ENCODE results near the gene MEMO1. TPM values are rescaled to one million over a fixed set of nuclear protein-coding genes. Genes with fewer than 3 reads are reported as not detected.
"Not testable (repeated sequence)": the region's sequence is repeated elsewhere in the genome, so short reads cannot be mapped to it uniquely, and the experiment has no call there.

MEMO1 gene
- total and polyA plus RNA-seq, 4 experiments from 2014 or later = 31.0 to 45.1 (median 42.3) TPM

GRCh38 chr2:32039447-32040219 lies 28.8 kb upstream of the MEMO1 start, which contains the start of gene DPY30:
TSS of gene DPY30 (minus strand) at chr2:32039805. CDS start at chr2:32039456, 349 bp downstream.
- Mint-ChIP-seq H3K9me3 (no peaks in the 10 kb centered on the region), H3K27ac (peak within 1 kb of the TSS; percentile 92 to 98 (median 97)), H3K27me3 (peaks cover 0 to 2% of the 10 kb centered on the region in 2 donors), H3K4me1 (peaks cover 12 to 26% (median 18%) of the 10 kb centered on the region in 4 donors), H3K4me3 (peak within 1 kb of the TSS; percentile 88 to 99 (median 92)), H3K36me3 (peaks cover 0 to 10% of the 10 kb centered on the region in 2 donors)
- peak; percentile 90 to 91 (median 90) for DNase-seq
- POLR2A ChIA-PET (ENCODE audit: partially characterized antibody) = interaction anchor here (0.6 to 4.6 kb wide), 19 partner anchors 8 to 1559 kb away, joined by 3 to 75 read pairs (median 4); partner anchors contain the start of genes FAM98A, MEMO1, SLC30A6 and SPAST
- Histone ChIP-seq H3K4me1 (ENCODE audit: insufficient read depth, low read length) (peaks cover 13% of the 10 kb centered on the region), H3K9me3 (ENCODE audit: control insufficient read depth in 1 of 2, low read length in 2 of 2) (no peaks in the 10 kb centered on the region), H3K27ac (ENCODE audit: low read depth, low read length) (peak within 1 kb of the TSS; percentile 63), H3K27me3 (ENCODE audit: insufficient read depth, low read length) (no peaks in the 10 kb centered on the region), H3K4me3 (ENCODE audit: low read length in 2 of 2) (peak within 1 kb of the TSS; percentile 77 to 98), H3K36me3 (ENCODE audit: insufficient read depth, low read length) (no peaks in the 10 kb centered on the region)
- intact Hi-C loops (cut with micrococcal nuclease) = loop anchor here (1.0 kb wide), 2 partner anchors 24 to 28 kb away; partner anchors contain the start of genes MEMO1 and SPAST
- CTCF ChIA-PET (ENCODE audit: partially characterized antibody) = interaction anchor here (0.8 to 3.5 kb wide), 6 partner anchors 18 to 157 kb away, joined by 3 to 35 read pairs (median 4); partner anchors contain the start of gene SPAST

GRCh38 chr2:32034198-32034887 lies 23.5 kb upstream of the MEMO1 start:
- H3K4me1 ChIP-seq (ENCODE audit: insufficient read depth, low read length) = peaks cover 18% of the 10 kb centered on the region
- H3K4me1 Mint-ChIP-seq = peaks cover 20 to 41% (median 29%) of the 10 kb centered on the region in 4 donors
- CTCF ChIA-PET (ENCODE audit: partially characterized antibody); H3K27ac ChIP-seq (ENCODE audit: low read depth, low read length); H3K4me3 ChIP-seq (ENCODE audit: low read length in 2 of 2); H3K36me3 ChIP-seq (ENCODE audit: insufficient read depth, low read length); H3K9me3 ChIP-seq (ENCODE audit: control insufficient read depth in 1 of 2, low read length in 2 of 2); POLR2A ChIA-PET (ENCODE audit: partially characterized antibody); H3K27me3 Mint-ChIP-seq; H3K9me3 Mint-ChIP-seq; DNase-seq; intact Hi-C loops (cut with micrococcal nuclease); H3K27me3 ChIP-seq (ENCODE audit: insufficient read depth, low read length): not testable (repeated sequence)
- H3K36me3 Mint-ChIP-seq = peaks cover 21 to 26% of the 10 kb centered on the region in 2 donors
- H3K4me3 Mint-ChIP-seq = peak overlapping the region in 3 of 8 donors; percentile 15 to 50 (median 28)
- H3K27ac Mint-ChIP-seq = peak overlapping the region in 4 of 7 donors; percentile 2 to 66 (median 22)

- H3K27me3 Mint-ChIP-seq; H3K4me3 ChIP-seq (ENCODE audit: low read length in 2 of 2); H3K27ac ChIP-seq (ENCODE audit: low read depth, low read length); H3K27me3 ChIP-seq (ENCODE audit: insufficient read depth, low read length); H3K27ac Mint-ChIP-seq; DNase-seq; H3K4me1 ChIP-seq (ENCODE audit: insufficient read depth, low read length); H3K9me3 Mint-ChIP-seq; H3K9me3 ChIP-seq (ENCODE audit: control insufficient read depth in 1 of 2, low read length in 2 of 2); intact Hi-C loops (cut with micrococcal nuclease); H3K4me1 Mint-ChIP-seq: not testable (repeated sequence)
- Mint-ChIP-seq H3K36me3 (peaks cover 20 to 37% of the 10 kb centered on the region in 2 donors), H3K4me3 (peak overlapping the region in 1 of 8 donors; percentile 31)
- POLR2A ChIA-PET (ENCODE audit: partially characterized antibody) = interaction anchor here (1.2 kb wide), 1 partner anchor 41 kb away, joined by 3 read pairs; no protein-coding TSS in a partner anchor
- peaks cover 13% of the 10 kb centered on the region for H3K36me3 ChIP-seq (ENCODE audit: insufficient read depth, low read length)
- CTCF ChIA-PET (ENCODE audit: partially characterized antibody) = interaction anchor here (0.7 kb wide), 1 partner anchor 35 kb away, joined by 3 read pairs; no protein-coding TSS in a partner anchor
Measured at GRCh38 chr2:32018789-32019482, 8.1 kb upstream of the MEMO1 start.

- CTCF ChIA-PET (ENCODE audit: partially characterized antibody) = interaction anchor here (0.8 to 1.1 kb wide), 3 partner anchors 8 to 27 kb away, joined by 4 to 6 read pairs (median 4); partner anchors contain the start of gene DPY30
- peak overlapping the region in 5 of 7 donors; percentile 2 to 95 (median 69) for H3K27ac Mint-ChIP-seq
- intact Hi-C loops (cut with micrococcal nuclease) = no loop called here
Measured at GRCh38 chr2:32012872-32013271, 2.1 kb upstream of the MEMO1 start.

GRCh38 chr2:32011485-32011960 lies 715 bp upstream of the MEMO1 start:
- H3K27ac ChIP-seq (ENCODE audit: low read depth, low read length) = peak overlapping the region; percentile 74
- no peaks in the 10 kb centered on the region for H3K9me3 Mint-ChIP-seq
- ChIA-PET POLR2A (ENCODE audit: partially characterized antibody) (interaction anchor here (0.6 to 3.6 kb wide), 6 partner anchors 10 to 616 kb away, joined by 3 to 33 read pairs (median 5); partner anchors contain the start of genes DPY30, SLC30A6, SPAST and TTC27), CTCF (ENCODE audit: partially characterized antibody) (no interaction called here)
- no peaks in the 10 kb centered on the region for H3K9me3 ChIP-seq (ENCODE audit: control insufficient read depth in 1 of 2, low read length in 2 of 2)
- H3K36me3 ChIP-seq (ENCODE audit: insufficient read depth, low read length) = no peaks in the 10 kb centered on the region
- H3K27me3 ChIP-seq (ENCODE audit: insufficient read depth, low read length) = no peaks in the 10 kb centered on the region
- H3K36me3 Mint-ChIP-seq = peaks cover 4 to 20% of the 10 kb centered on the region in 2 donors
- H3K27ac Mint-ChIP-seq = peak overlapping the region; percentile 87 to 96 (median 95)
- peak overlapping the region; percentile 80 to 88 for H3K4me3 ChIP-seq (ENCODE audit: low read length in 2 of 2)
- intact Hi-C loops (cut with micrococcal nuclease) = loop anchor here (1.0 to 2.0 kb wide), 3 partner anchors 28 to 153 kb away; partner anchors contain the start of genes DPY30, SLC30A6 and SPAST
- H3K27me3 Mint-ChIP-seq = no peaks in the 10 kb centered on the region
- peaks cover 34% of the 10 kb centered on the region for H3K4me1 ChIP-seq (ENCODE audit: insufficient read depth, low read length)
- peak in 1 of 5 donors; percentile 3 for DNase-seq
- peaks cover 24 to 43% (median 30%) of the 10 kb centered on the region in 4 donors for H3K4me1 Mint-ChIP-seq
- peak overlapping the region; percentile 87 to 96 (median 88) for H3K4me3 Mint-ChIP-seq

More at GRCh38 chr2:32012872-32013271, 2.1 kb upstream of the MEMO1 start:
- Histone ChIP-seq H3K27ac (ENCODE audit: low read depth, low read length) (no peak overlapping the region), H3K9me3 (ENCODE audit: control insufficient read depth in 1 of 2, low read length in 2 of 2) (no peaks in the 10 kb centered on the region), H3K36me3 (ENCODE audit: insufficient read depth, low read length) (no peaks in the 10 kb centered on the region), H3K4me1 (ENCODE audit: insufficient read depth, low read length) (peaks cover 21% of the 10 kb centered on the region), H3K27me3 (ENCODE audit: insufficient read depth, low read length) (no peaks in the 10 kb centered on the region), H3K4me3 (ENCODE audit: low read length in 2 of 2) (no peak overlapping the region)
- peaks cover 17 to 31% (median 19%) of the 10 kb centered on the region in 4 donors for H3K4me1 Mint-ChIP-seq
- H3K9me3 Mint-ChIP-seq = no peaks in the 10 kb centered on the region
- POLR2A ChIA-PET (ENCODE audit: partially characterized antibody) = interaction anchor here (1.3 to 3.6 kb wide), 4 partner anchors 10 to 344 kb away, joined by 3 to 33 read pairs (median 8); partner anchors contain the start of genes BIRC6, DPY30 and SPAST
- H3K36me3 Mint-ChIP-seq = peaks cover 10 to 26% of the 10 kb centered on the region in 2 donors
- no peaks in the 10 kb centered on the region for H3K27me3 Mint-ChIP-seq
- peak overlapping the region in 2 of 8 donors; percentile 47 to 52 for H3K4me3 Mint-ChIP-seq
- no peak for DNase-seq

- peak overlapping the region in 3 of 7 donors; percentile 18 to 95 (median 61) for H3K27ac Mint-ChIP-seq
- H3K4me1 Mint-ChIP-seq = peaks cover 33 to 54% (median 41%) of the 10 kb centered on the region in 4 donors
- H3K36me3 Mint-ChIP-seq = peaks cover 4 to 15% of the 10 kb centered on the region in 2 donors
- Histone ChIP-seq H3K4me1 (ENCODE audit: insufficient read depth, low read length) (peaks cover 47% of the 10 kb centered on the region), H3K27ac (ENCODE audit: low read depth, low read length) (peak overlapping the region; percentile 74)
- POLR2A ChIA-PET (ENCODE audit: partially characterized antibody) = interaction anchor here (0.7 to 3.6 kb wide), 6 partner anchors 16 to 618 kb away, joined by 3 to 33 read pairs (median 4); partner anchors contain the start of genes DPY30, SLC30A6, SPAST and TTC27
- H3K9me3 Mint-ChIP-seq; CTCF ChIA-PET (ENCODE audit: partially characterized antibody); H3K9me3 ChIP-seq (ENCODE audit: control insufficient read depth in 1 of 2, low read length in 2 of 2); H3K27me3 Mint-ChIP-seq; H3K4me3 ChIP-seq (ENCODE audit: low read length in 2 of 2); H3K27me3 ChIP-seq (ENCODE audit: insufficient read depth, low read length); H3K36me3 ChIP-seq (ENCODE audit: insufficient read depth, low read length): not testable (repeated sequence)
- intact Hi-C loops (cut with micrococcal nuclease) = loop anchor here (2.0 kb wide), 1 partner anchor 155 kb away; the partner anchor contains the start of gene SLC30A6
- DNase-seq = peak; percentile 71 to 80 (median 77)
- peak overlapping the region in 7 of 8 donors; percentile 44 to 82 (median 61) for H3K4me3 Mint-ChIP-seq
Measured at GRCh38 chr2:32010280-32010669, 533 bp downstream of the MEMO1 start.

Data from CD4-positive, alpha-beta memory T cell (primary cell).